ENCODE data around the gene SLC35G2.
"Not testable (repeated sequence)": the region's sequence is repeated elsewhere in the genome, so short reads cannot be mapped to it uniquely, and the experiment has no call there.

Gene SLC35G2

GRCh38 chr3:136891934-136892855, 73.3 kb downstream of the SLC35G2 start:
- DNase-seq: no peak

GRCh38 chr3:136893848-136894443, 75.0 kb downstream of the SLC35G2 start:
- no peak for DNase-seq

- DNase-seq: not testable (repeated sequence)
Measured at GRCh38 chr3:136897171-136897570, 78.2 kb downstream of the SLC35G2 start.

GRCh38 chr3:136898549-136898948, 79.6 kb downstream of the SLC35G2 start:
- DNase-seq: no peak

- DNase-seq: no peak
Measured at GRCh38 chr3:136898954-136899353, 80.0 kb downstream of the SLC35G2 start.

GRCh38 chr3:136899622-136900158, 80.8 kb downstream of the SLC35G2 start:
- no peak for DNase-seq

- not testable (repeated sequence) for DNase-seq
Measured at GRCh38 chr3:136900694-136901093, 81.8 kb downstream of the SLC35G2 start.

- no peak for DNase-seq
Measured at GRCh38 chr3:136901391-136901790, 82.5 kb downstream of the SLC35G2 start.

- not testable (repeated sequence) for DNase-seq
Measured at GRCh38 chr3:136902530-136902929, 83.6 kb downstream of the SLC35G2 start.

GRCh38 chr3:136903899-136904298, 85.0 kb downstream of the SLC35G2 start:
- DNase-seq: no peak

GRCh38 chr3:136904746-136905145, 85.8 kb downstream of the SLC35G2 start:
- no peak for DNase-seq

Data from DMS153 (cell line).